Liver (tissue), 3 donors: Measurements from ENCODE around the gene GHR.

ENCODE experiments used
- ATF3 ChIP-seq: IDR thresholded peaks from 2 replicates; pipeline ENCODE4 v1.6.1; 2016; ENCODE audit warnings: antibody characterized with exemption
- FOXA1 ChIP-seq: IDR thresholded peaks from 2 replicates; pipeline ENCODE4 v1.6.1; 2016; ENCODE audit warnings: antibody characterized with exemption
- HNF4A ChIP-seq, 2 donors: conservative IDR thresholded peaks; 2 replicates each; pipeline ENCODE4 v1.6.1; 2016; ENCODE audit warnings: antibody characterized with exemption in 2 of 2, mild to moderate bottlenecking in 2 of 2
- JUND ChIP-seq, 2 donors: IDR thresholded peaks; 2 replicates each; pipeline ENCODE4 v1.6.1; 2016; ENCODE audit warnings: antibody characterized with exemption in 2 of 2
- MAX ChIP-seq: IDR thresholded peaks from 2 replicates; pipeline ENCODE4 v1.6.1; 2016; ENCODE audit warnings: antibody characterized with exemption
- RAD21 ChIP-seq, 2 donors: IDR thresholded peaks; 2 replicates each; pipeline ENCODE4 v1.6.1; 2016; ENCODE audit warnings: antibody characterized with exemption in 2 of 2, mild to moderate bottlenecking in 2 of 2
- REST ChIP-seq: IDR thresholded peaks from 2 replicates; pipeline ENCODE4 v1.6.1; 2016; ENCODE audit warnings: antibody characterized with exemption, mild to moderate bottlenecking
- RXRA ChIP-seq, 2 donors: IDR thresholded peaks; 2 replicates each; pipeline ENCODE4 v1.6.1; 2017 to 2018; ENCODE audit warnings: antibody characterized with exemption in 2 of 2, mild to moderate bottlenecking in 1 of 2
- TAF1 ChIP-seq: conservative IDR thresholded peaks from 2 replicates; pipeline ENCODE4 v1.6.1; 2016; ENCODE audit warnings: antibody characterized with exemption, mild to moderate bottlenecking
- YY1 ChIP-seq: IDR thresholded peaks from 2 replicates; pipeline ENCODE4 v1.6.1; 2016; ENCODE audit warnings: antibody characterized with exemption, mild to moderate bottlenecking
- ZBTB33 ChIP-seq: IDR thresholded peaks from 2 replicates; pipeline ENCODE4 v1.6.1; 2016; ENCODE audit warnings: antibody characterized with exemption
- TF ChIP-seq, protein P1 (sequence below): fragments of 150-350 bp; IDR thresholded peaks from 2 replicates; pipeline ENCODE4 v1.5.1; 2017; ENCODE audit warnings: improper control_type of control experiment, low read depth, low read length; ENCODE audit not compliant: missing input control
- donor health status: healthy.
- donor health status: healthy.

DNA sequence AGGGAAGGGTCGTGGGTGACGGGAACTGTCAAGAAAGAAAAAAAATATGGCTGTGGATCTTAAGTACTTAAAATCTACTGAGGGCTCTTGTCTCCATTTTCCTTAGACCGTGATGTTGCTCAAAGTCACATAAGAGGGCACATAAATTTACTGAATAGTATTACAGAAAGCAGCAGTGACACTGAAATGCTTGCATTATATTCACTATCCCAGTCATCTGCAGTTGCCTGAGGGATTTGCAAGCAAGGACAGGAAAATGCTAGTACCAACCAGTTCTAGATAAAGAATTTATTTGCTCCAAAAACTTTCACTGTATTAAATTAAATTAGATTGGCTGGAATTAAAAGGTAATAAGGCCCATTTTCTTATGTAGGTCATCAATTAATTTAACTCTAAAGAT, 226.8 kb downstream of the GHR start:
- TF ChIP-seq RAD21 (IDR thresholded peaks at IDR 0.05) (no peak), YY1 (no peak), RXRA (IDR thresholded peaks at IDR 0.05) (no peak), MAX (no peak), HNF4A (conservative IDR thresholded peaks at IDR 0.05) (no peak), TAF1 (no peak), ATF3 (no peak), REST (no peak), FOXA1 (no peak), JUND (IDR thresholded peaks at IDR 0.05) (no peak), ZBTB33 (no peak)
- TF ChIP-seq, protein P1, sequence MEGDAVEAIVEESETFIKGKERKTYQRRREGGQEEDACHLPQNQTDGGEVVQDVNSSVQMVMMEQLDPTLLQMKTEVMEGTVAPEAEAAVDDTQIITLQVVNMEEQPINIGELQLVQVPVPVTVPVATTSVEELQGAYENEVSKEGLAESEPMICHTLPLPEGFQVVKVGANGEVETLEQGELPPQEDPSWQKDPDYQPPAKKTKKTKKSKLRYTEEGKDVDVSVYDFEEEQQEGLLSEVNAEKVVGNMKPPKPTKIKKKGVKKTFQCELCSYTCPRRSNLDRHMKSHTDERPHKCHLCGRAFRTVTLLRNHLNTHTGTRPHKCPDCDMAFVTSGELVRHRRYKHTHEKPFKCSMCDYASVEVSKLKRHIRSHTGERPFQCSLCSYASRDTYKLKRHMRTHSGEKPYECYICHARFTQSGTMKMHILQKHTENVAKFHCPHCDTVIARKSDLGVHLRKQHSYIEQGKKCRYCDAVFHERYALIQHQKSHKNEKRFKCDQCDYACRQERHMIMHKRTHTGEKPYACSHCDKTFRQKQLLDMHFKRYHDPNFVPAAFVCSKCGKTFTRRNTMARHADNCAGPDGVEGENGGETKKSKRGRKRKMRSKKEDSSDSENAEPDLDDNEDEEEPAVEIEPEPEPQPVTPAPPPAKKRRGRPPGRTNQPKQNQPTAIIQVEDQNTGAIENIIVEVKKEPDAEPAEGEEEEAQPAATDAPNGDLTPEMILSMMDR, result no peak
